Upper lobe of left lung (tissue), 6 donors: ENCODE measurements around the gene MCL1. TPM values are rescaled to one million over a fixed set of nuclear protein-coding genes. Genes with fewer than 3 reads are reported as not detected.

Experiments
- ATAC-seq, 2 donors: fragments of 200-7000 bp; cut with Tn5 transposase; one replicate each; pipeline ENCODE4 v1.9.1; 2022; ENCODE audit warnings: mild to moderate bottlenecking in 2 of 2, moderate library complexity in 2 of 2; ENCODE audit not compliant: low FRiP score in 2 of 2
- DNase-seq, 2 donors: peaks; one replicate each; pipeline ENCODE4 v3.0.0-alpha.2; 2019 to 2020
- H3K27ac ChIP-seq, 4 donors: fragments of 200-600 bp; sonication (generic); one replicate each; pipeline ENCODE4 v1.5.1; 2016 to 2019
- H3K27me3 ChIP-seq, 4 donors: fragments of 200-600 bp; sonication (generic); one replicate each; pipeline ENCODE4 v1.5.1; 2017 to 2019
- H3K36me3 ChIP-seq, 4 donors: fragments of 200-600 bp; sonication (generic); one replicate each; pipeline ENCODE4 v1.5.1; 2016 to 2019
- H3K4me1 ChIP-seq, 4 donors: fragments of 200-600 bp; sonication (generic); one replicate each; pipeline ENCODE4 v1.5.1; 2018 to 2019
- H3K4me3 ChIP-seq, 4 donors: fragments of 200-600 bp; sonication (generic); one replicate each; pipeline ENCODE4 v1.5.1; 2017 to 2019; ENCODE audit warnings: mild to moderate bottlenecking in 2 of 4, moderate library complexity in 1 of 4
- H3K9me3 ChIP-seq, 4 donors: fragments of 200-600 bp; sonication (generic); one replicate each; pipeline ENCODE4 v1.5.1; 2018 to 2019
- EP300 ChIP-seq, 4 donors: sonication (generic); formaldehyde crosslinking; IDR thresholded peaks; one replicate each; pipeline ENCODE4 v1.5.1; 2017; ENCODE audit warnings: antibody characterized with exemption in 4 of 4, control low read depth in 2 of 4
- POLR2A ChIP-seq, 4 donors: fragments of 450-650 bp; IDR thresholded peaks; one replicate each; pipeline ENCODE4 v1.5.1; 2016 to 2017; ENCODE audit warnings: antibody characterized with exemption in 4 of 4, mild to moderate bottlenecking in 2 of 4
- POLR2AphosphoS5 ChIP-seq, 2 donors: sonication (generic); formaldehyde crosslinking; IDR thresholded peaks; one replicate each; pipeline ENCODE4 v1.5.1; 2017; ENCODE audit warnings: antibody characterized with exemption in 2 of 2
- WGBS, 2 donors: methylation state at CpG; one replicate each; pipeline ENCODE4 v1.1.5; 2017 to 2018; 5-methylcytosine and 5-hydroxymethylcytosine counted together
- total RNA-seq, 6 donors: library from RNA; depleted of rRNA in 4 of 6; stranded (reverse); fragments of >200 nt in 4 of 6; gene quantifications; one replicate each; pipeline versions ENCODE4 v1.1.0 to v1.2.1, GENCODE V29; 2016 to 2021
- TF ChIP-seq, protein P1 (sequence below), 6 experiments: fragments of 450-650 bp in 4 of 6; fragments of 200-600 bp in 2 of 6; sonication (generic) in 2 of 6; IDR thresholded peaks; one replicate each; pipeline ENCODE4 v1.5.1; 2016 to 2019; ENCODE audit warnings: antibody characterized with exemption in 6 of 6
- donor health status: DM: no; HTN: no; CAD: no; lungs with moderate emphysema.
- donor health status: DM: no; HTN: yes; CAD: no; lungs with severe emphysema.

Gene MCL1
- total RNA-seq, 6 donors from 2014 or later = 188 to 580 (median 425) TPM

GRCh38 chr1:150548324-150548631 is 31.1 kb downstream of the MCL1 start:
- no peaks in the 10 kb centered on the region for H3K27me3 ChIP-seq
- WGBS, 2 donors = 49 to 58% methylated on average over 4 of the region's 4 CpGs
- no peaks in the 10 kb centered on the region for H3K36me3 ChIP-seq
- H3K4me1 ChIP-seq = peaks cover 37 to 55% (median 50%) of the 10 kb centered on the region in 4 donors
- ATAC-seq (no peak), DNase-seq (no peak)
- no peaks in the 10 kb centered on the region for H3K9me3 ChIP-seq
- peak overlapping the region; percentile 84 to 91 (median 88) for H3K27ac ChIP-seq
- TF ChIP-seq, protein P1, sequence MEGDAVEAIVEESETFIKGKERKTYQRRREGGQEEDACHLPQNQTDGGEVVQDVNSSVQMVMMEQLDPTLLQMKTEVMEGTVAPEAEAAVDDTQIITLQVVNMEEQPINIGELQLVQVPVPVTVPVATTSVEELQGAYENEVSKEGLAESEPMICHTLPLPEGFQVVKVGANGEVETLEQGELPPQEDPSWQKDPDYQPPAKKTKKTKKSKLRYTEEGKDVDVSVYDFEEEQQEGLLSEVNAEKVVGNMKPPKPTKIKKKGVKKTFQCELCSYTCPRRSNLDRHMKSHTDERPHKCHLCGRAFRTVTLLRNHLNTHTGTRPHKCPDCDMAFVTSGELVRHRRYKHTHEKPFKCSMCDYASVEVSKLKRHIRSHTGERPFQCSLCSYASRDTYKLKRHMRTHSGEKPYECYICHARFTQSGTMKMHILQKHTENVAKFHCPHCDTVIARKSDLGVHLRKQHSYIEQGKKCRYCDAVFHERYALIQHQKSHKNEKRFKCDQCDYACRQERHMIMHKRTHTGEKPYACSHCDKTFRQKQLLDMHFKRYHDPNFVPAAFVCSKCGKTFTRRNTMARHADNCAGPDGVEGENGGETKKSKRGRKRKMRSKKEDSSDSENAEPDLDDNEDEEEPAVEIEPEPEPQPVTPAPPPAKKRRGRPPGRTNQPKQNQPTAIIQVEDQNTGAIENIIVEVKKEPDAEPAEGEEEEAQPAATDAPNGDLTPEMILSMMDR (IDR thresholded peaks at IDR 0.05) = no peak
- TF ChIP-seq POLR2AphosphoS5 (IDR thresholded peaks at IDR 0.05) (no peak), POLR2A (IDR thresholded peaks at IDR 0.05) (no peak), EP300 (IDR thresholded peaks at IDR 0.05) (no peak)
- peak overlapping the region; percentile 3 to 71 (median 58) for H3K4me3 ChIP-seq

GRCh38 chr1:150546294-150546937 is 33.0 kb downstream of the MCL1 start:
- H3K27ac ChIP-seq = no peak overlapping the region
- no peaks in the 10 kb centered on the region for H3K27me3 ChIP-seq
- no peak for TF ChIP-seq POLR2A (IDR thresholded peaks at IDR 0.05)
- TF ChIP-seq EP300 (IDR thresholded peaks at IDR 0.05) = no peak
- TF ChIP-seq, protein P1 (IDR thresholded peaks at IDR 0.05) = no peak
- no peak for TF ChIP-seq POLR2AphosphoS5 (IDR thresholded peaks at IDR 0.05)
- H3K36me3 ChIP-seq = no peaks in the 10 kb centered on the region
- WGBS, 2 donors = 85 to 89% methylated on average over 16 of the region's 16 CpGs
- no peak for ATAC-seq
- peaks cover 19 to 38% (median 32%) of the 10 kb centered on the region in 4 donors for H3K4me1 ChIP-seq
- H3K9me3 ChIP-seq = no peaks in the 10 kb centered on the region
- DNase-seq = no peak
- H3K4me3 ChIP-seq = no peak overlapping the region

GRCh38 chr1:150545486-150546032 is 33.9 kb downstream of the MCL1 start:
- H3K4me1 ChIP-seq = peaks cover 10 to 29% (median 23%) of the 10 kb centered on the region in 4 donors

DNA sequence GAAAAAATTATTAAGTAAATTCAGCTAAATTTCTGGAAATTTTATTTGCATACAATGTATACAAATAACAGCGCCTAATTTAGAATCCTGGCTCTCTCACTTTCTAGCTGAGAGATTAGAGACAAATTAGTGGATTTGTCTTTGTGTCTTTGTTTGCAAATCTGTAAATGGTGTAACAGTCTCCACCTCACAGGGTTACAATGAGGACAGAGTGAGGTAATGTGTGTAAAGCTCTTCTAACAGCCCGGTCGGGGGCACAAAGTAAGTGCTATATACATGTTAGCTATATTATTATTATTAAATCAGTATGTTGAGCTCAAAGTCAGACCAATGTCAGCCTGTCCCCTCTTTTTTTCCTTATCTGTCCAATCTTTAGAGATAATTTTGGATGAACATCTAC is 35.2 kb downstream of the MCL1 start:
- Histone ChIP-seq H3K36me3 (no peaks in the 10 kb centered on the region), H3K9me3 (no peaks in the 10 kb centered on the region), H3K4me1 (peaks cover 0 to 17% (median 10%) of the 10 kb centered on the region in 4 donors), H3K4me3 (no peak overlapping the region), H3K27ac (no peak overlapping the region), H3K27me3 (no peaks in the 10 kb centered on the region)
- peak in 1 of 2 donors; percentile 22 for ATAC-seq
- no peak for DNase-seq
- WGBS, 2 donors = 59 to 61% methylated on average over 3 of the region's 3 CpGs
- TF ChIP-seq POLR2AphosphoS5 (IDR thresholded peaks at IDR 0.05) (no peak), POLR2A (IDR thresholded peaks at IDR 0.05) (no peak), EP300 (IDR thresholded peaks at IDR 0.05) (no peak)
- TF ChIP-seq, protein P1 (IDR thresholded peaks at IDR 0.05) = no peak

More at GRCh38 chr1:150545486-150546032, 33.9 kb downstream of the MCL1 start:
- WGBS, 2 donors = 79 to 80% methylated on average over 6 of the region's 6 CpGs
- Histone ChIP-seq H3K36me3 (no peaks in the 10 kb centered on the region), H3K27me3 (no peaks in the 10 kb centered on the region), H3K9me3 (no peaks in the 10 kb centered on the region), H3K27ac (no peak overlapping the region), H3K4me3 (no peak overlapping the region)
- TF ChIP-seq POLR2A (IDR thresholded peaks at IDR 0.05) (no peak), EP300 (IDR thresholded peaks at IDR 0.05) (no peak), POLR2AphosphoS5 (IDR thresholded peaks at IDR 0.05) (no peak)
- TF ChIP-seq, protein P1 (IDR thresholded peaks at IDR 0.05) = no peak
- no peak for ATAC-seq
- DNase-seq = no peak
